H1 (cell line): Measurements from ENCODE around the gene ZNF681. TPM values are rescaled to one million over a fixed set of nuclear protein-coding genes. Genes with fewer than 3 reads are reported as not detected.

Source experiments
- CTCF ChIA-PET: fragments of 300-600 bp; sonication (Branson Sonifier 250); formaldehyde crosslinking; loops from one replicate; lab custom pipeline; 2021; ENCODE audit not compliant: partially characterized antibody; lab: Charles Lee
- POLR2A ChIA-PET: fragments of 300-600 bp; sonication (Branson Sonifier 250); formaldehyde crosslinking; loops from one replicate; lab custom pipeline; 2021; ENCODE audit warnings: inconsistent platforms; ENCODE audit not compliant: partially characterized antibody; lab: Charles Lee
- DNase-seq, 2 experiments: peaks; one replicate each; pipeline versions ENCODE4 v3.0.0 to v3.0.0-alpha.2; 2010 to 2022; ENCODE audit warnings: low spot score in 2 of 2, low read depth in 1 of 2, mixed read lengths in 1 of 2
- FAIRE-seq: peaks from 2 replicates; lab custom pipeline; 2011; peaks lifted over from hg19 to GRCh38; lab: Jason Lieb, UNC
- H2AFZ ChIP-seq: 2 replicates; pipeline ENCODE4 v1.8.1; 2012; ENCODE audit warnings: low read length, inconsistent platforms
- H2AK5ac ChIP-seq: 2 replicates; pipeline ENCODE4 v1.6.1; 2013; ENCODE audit warnings: low read depth, low read length
- H2BK120ac ChIP-seq: replicated peaks from 2 replicates; pipeline ENCODE3; 2013; ENCODE audit warnings: low read depth, low read length, inconsistent platforms
- H2BK12ac ChIP-seq: 2 replicates; pipeline ENCODE4 v1.6.1; 2013; ENCODE audit warnings: low read depth, low read length
- H2BK15ac ChIP-seq: 2 replicates; pipeline ENCODE4 v1.6.1; 2013; ENCODE audit warnings: low read length
- H2BK20ac ChIP-seq: 2 replicates; pipeline ENCODE4 v1.6.1; 2013; ENCODE audit warnings: low read length
- H2BK5ac ChIP-seq: 2 replicates; pipeline ENCODE4 v1.6.1; 2013; ENCODE audit warnings: low read depth, low read length
- H3K14ac ChIP-seq: 2 replicates; pipeline ENCODE4 v1.6.1; 2013; ENCODE audit warnings: inconsistent platforms; ENCODE audit not compliant: insufficient read length
- H3K18ac ChIP-seq: 2 replicates; pipeline ENCODE4 v1.6.1; 2013; ENCODE audit warnings: low read length; ENCODE audit errors: extremely low read depth
- H3K23ac ChIP-seq: 2 replicates; pipeline ENCODE4 v1.6.1; 2013; ENCODE audit warnings: inconsistent platforms; ENCODE audit not compliant: insufficient read length
- H3K23me2 ChIP-seq: 2 replicates; pipeline ENCODE4 v1.6.1; 2013; ENCODE audit warnings: low read depth, low read length
- H3K27ac ChIP-seq: 2 replicates; pipeline ENCODE4 v1.6.1; 2011; ENCODE audit warnings: low read depth, low read length, inconsistent platforms
- H3K27me3 ChIP-seq, 4 experiments: replicated peaks in 1 of 4; 1 replicate in 1 of 4; 2 replicates in 3 of 4; pipeline versions ENCODE4 v1.6.1 to v1.8.1; 2011 to 2013; ENCODE audit warnings: low read length in 3 of 4, mild to moderate bottlenecking in 3 of 4, inconsistent platforms in 2 of 4, mixed read lengths in 2 of 4, moderate library complexity in 1 of 4; ENCODE audit not compliant: control insufficient read depth in 3 of 4, insufficient read depth in 3 of 4; ENCODE audit errors: extremely low read depth in 1 of 4
- H3K36me3 ChIP-seq, 4 experiments: 2 replicates each; pipeline versions ENCODE4 v1.6.1 to v1.8.1; 2011 to 2013; ENCODE audit warnings: mild to moderate bottlenecking in 4 of 4, low read length in 3 of 4, moderate library complexity in 2 of 4, control low read depth in 1 of 4, inconsistent platforms in 1 of 4; ENCODE audit not compliant: insufficient read depth in 4 of 4, control insufficient read depth in 2 of 4
- H3K4ac ChIP-seq: replicated peaks from 2 replicates; pipeline ENCODE3; 2013; ENCODE audit warnings: low read length, low read depth, mixed read lengths, inconsistent platforms; ENCODE audit not compliant: insufficient read length
- H3K4me1 ChIP-seq, 4 experiments: replicated peaks in 1 of 4; 1 replicate in 1 of 4; 2 replicates in 3 of 4; pipeline versions ENCODE4 v1.6.1 to v1.8.1; 2011 to 2013; ENCODE audit warnings: low read length in 3 of 4, inconsistent platforms in 2 of 4, mixed read lengths in 1 of 4; ENCODE audit not compliant: insufficient read depth in 4 of 4, control insufficient read depth in 3 of 4
- H3K4me2 ChIP-seq, 2 experiments: 2 replicates each; pipeline versions ENCODE4 v1.6.1 to v1.8.1; 2011 to 2013; ENCODE audit warnings: low read depth in 2 of 2, low read length in 2 of 2, control low read depth in 1 of 2, inconsistent platforms in 1 of 2, mild to moderate bottlenecking in 1 of 2; ENCODE audit not compliant: insufficient read depth in 1 of 2
- H3K4me3 ChIP-seq, 4 experiments: fragments of 200-600, 300-600 bp in 1 of 4; sonication (generic), shearing (Covaris generic), sonication (Bioruptor Twin) in 1 of 4; 2 replicates each; pipeline versions ENCODE4 v1.5.1 to v1.8.1; 2011 to 2016; ENCODE audit warnings: low read length in 4 of 4, low read depth in 3 of 4, control low read depth in 2 of 4, inconsistent platforms in 2 of 4, mild to moderate bottlenecking in 2 of 4, mixed read lengths in 1 of 4, moderate library complexity in 1 of 4; ENCODE audit not compliant: insufficient read depth in 2 of 4; ENCODE audit errors: extremely low read depth in 1 of 4
- H3K56ac ChIP-seq: replicated peaks from 2 replicates; pipeline ENCODE3; 2013; ENCODE audit warnings: low read depth, mild to moderate bottlenecking, mixed read lengths, low read length, inconsistent platforms; ENCODE audit not compliant: insufficient read length
- H3K79me1 ChIP-seq: 2 replicates; pipeline ENCODE4 v1.6.1; 2013; ENCODE audit warnings: low read depth, low read length, control low read depth
- H3K79me2 ChIP-seq, 2 experiments: 2 replicates each; pipeline versions ENCODE4 v1.6.1 to v1.8.1; 2012 to 2013; ENCODE audit warnings: low read length in 2 of 2, mild to moderate bottlenecking in 2 of 2, inconsistent platforms in 1 of 2; ENCODE audit not compliant: insufficient read depth in 2 of 2, control insufficient read depth in 1 of 2
- H3K9ac ChIP-seq, 4 experiments: replicated peaks in 1 of 4; 1 replicate in 1 of 4; 2 replicates in 3 of 4; pipeline versions ENCODE4 v1.6.1 to v1.8.1; 2011 to 2013; ENCODE audit warnings: low read depth in 3 of 4, low read length in 3 of 4, control low read depth in 2 of 4, mild to moderate bottlenecking in 2 of 4, moderate library complexity in 2 of 4, inconsistent platforms in 1 of 4; ENCODE audit errors: extremely low read depth in 1 of 4
- H3K9me3 ChIP-seq, 2 experiments: 2 replicates each; pipeline versions ENCODE4 v1.6.1 to v1.8.1; 2012 to 2013; ENCODE audit warnings: mild to moderate bottlenecking in 2 of 2, moderate library complexity in 2 of 2, control low read depth in 1 of 2, inconsistent platforms in 1 of 2, low read depth in 1 of 2, low read length in 1 of 2, mixed read lengths in 1 of 2; ENCODE audit not compliant: insufficient read depth in 2 of 2
- H4K20me1 ChIP-seq, 2 experiments: replicated peaks in 1 of 2; 2 replicates each; pipeline versions ENCODE3 to v1.8.1; 2011 to 2013; ENCODE audit warnings: inconsistent platforms in 2 of 2, low read length in 2 of 2, mild to moderate bottlenecking in 1 of 2; ENCODE audit not compliant: insufficient read depth in 2 of 2, control insufficient read depth in 1 of 2
- H4K5ac ChIP-seq: 2 replicates; pipeline ENCODE4 v1.6.1; 2013; ENCODE audit warnings: low read length, low read depth, mixed read lengths, inconsistent platforms; ENCODE audit not compliant: insufficient read length
- H4K8ac ChIP-seq: 2 replicates; pipeline ENCODE4 v1.8.0; 2013; ENCODE audit warnings: mild to moderate bottlenecking, moderate library complexity, low read length, inconsistent platforms; ENCODE audit not compliant: insufficient read depth; ENCODE audit errors: extremely low read depth
- H4K91ac ChIP-seq: replicated peaks from 2 replicates; pipeline ENCODE3; 2013; ENCODE audit warnings: low read length, mixed read lengths, inconsistent platforms; ENCODE audit not compliant: insufficient read length
- ASH2L ChIP-seq: fragments of 200-600, 300-600 bp; sonication (generic); IDR thresholded peaks from one replicate; pipeline ENCODE4 v1.7.1; 2017; ENCODE audit warnings: low read length
- BCL11A ChIP-seq, 2 experiments: IDR thresholded peaks; one replicate each; pipeline ENCODE4 v1.6.1; 2011; ENCODE audit warnings: low read depth in 2 of 2, low read length in 2 of 2, mild to moderate bottlenecking in 2 of 2
- CHD2 ChIP-seq: IDR thresholded peaks from 2 replicates; pipeline ENCODE4 v1.6.1; 2012; ENCODE audit warnings: low read length, improper control_type of control experiment
- CREB1 ChIP-seq: IDR thresholded peaks from 2 replicates; pipeline ENCODE4 v1.6.1; 2012; ENCODE audit warnings: inconsistent platforms
- EP300 ChIP-seq, 2 experiments: IDR thresholded peaks; 1 replicate in 1 of 2; 2 replicates in 1 of 2; pipeline ENCODE4 v1.6.1; 2011 to 2012; ENCODE audit warnings: low read depth in 2 of 2, low read length in 2 of 2, mild to moderate bottlenecking in 2 of 2, borderline replicate concordance in 1 of 2, inconsistent platforms in 1 of 2, moderate library complexity in 1 of 2
- GABPA ChIP-seq: IDR thresholded peaks from 2 replicates; pipeline ENCODE4 v1.6.1; 2011; ENCODE audit warnings: mild to moderate bottlenecking, low read length, moderate library complexity, borderline replicate concordance; ENCODE audit not compliant: insufficient read depth
- KDM4A ChIP-seq: IDR thresholded peaks from one replicate; pipeline ENCODE4 v1.7.1; 2012; ENCODE audit warnings: low read depth, mild to moderate bottlenecking, moderate library complexity, low read length, inconsistent platforms; ENCODE audit not compliant: severe bottlenecking
- KDM5A ChIP-seq: fragments of 200-600 bp; IDR thresholded peaks from 2 replicates; pipeline ENCODE4 v1.7.1; 2012; ENCODE audit warnings: mild to moderate bottlenecking, low read length, inconsistent platforms, mixed read lengths
- POU5F1 ChIP-seq: IDR thresholded peaks from 2 replicates; pipeline ENCODE4 v1.6.1; 2011; ENCODE audit warnings: low read depth, mild to moderate bottlenecking, low read length, moderate library complexity
- SAP30 ChIP-seq: fragments of 300-600 bp; sonication (generic); IDR thresholded peaks from 2 replicates; pipeline ENCODE4 v1.7.1; 2012; ENCODE audit warnings: low read length, moderate library complexity, mild to moderate bottlenecking, inconsistent platforms; ENCODE audit not compliant: insufficient read depth, insufficient replicate concordance
- SIX5 ChIP-seq: IDR thresholded peaks from 2 replicates; pipeline ENCODE4 v1.6.1; 2011; ENCODE audit warnings: mild to moderate bottlenecking, low read depth, low read length
- SP1 ChIP-seq: IDR thresholded peaks from 2 replicates; pipeline ENCODE4 v1.6.1; 2011; ENCODE audit warnings: low read depth, low read length
- SRF ChIP-seq: IDR thresholded peaks from 2 replicates; pipeline ENCODE4 v1.6.1; 2011; ENCODE audit warnings: mild to moderate bottlenecking, low read depth, low read length, moderate library complexity
- SUZ12 ChIP-seq: fragments of 200-600 bp; sonication (generic); IDR thresholded peaks from 2 replicates; pipeline ENCODE4 v1.6.1; 2012; ENCODE audit warnings: mild to moderate bottlenecking, inconsistent platforms, low read length, moderate library complexity, mixed read lengths
- TAF1 ChIP-seq: IDR thresholded peaks from 2 replicates; pipeline ENCODE4 v1.6.1; 2011; ENCODE audit warnings: mild to moderate bottlenecking, low read depth, low read length
- WGBS, 2 experiments: shearing (Covaris generic) in 1 of 2; methylation state at CpG; one replicate each; pipeline versions ENCODE4 v1.1.6 to v1.1.7; 2013 to 2015; ENCODE audit warnings: low lambda C conversion rate in 2 of 2, mixed read lengths in 2 of 2, inconsistent platforms in 1 of 2, low coverage in 1 of 2, missing lambda C conversion rate in 1 of 2; ENCODE audit not compliant: insufficient replicate concordance in 2 of 2, insufficient coverage in 1 of 2, insufficient read length in 1 of 2; ENCODE audit errors: extremely low coverage in 1 of 2, missing lambda C conversion rate in 1 of 2; 5-methylcytosine and 5-hydroxymethylcytosine counted together
- polyA plus RNA-seq, 7 experiments: library from polyadenylated mRNA; depleted of rRNA in 3 of 7; stranded (reverse) in 5 of 7; unstranded in 2 of 7; fragments of >200 nt in 5 of 7; fragments of 200-250 nt in 2 of 7; gene quantifications; 1 replicate in 5 of 7; 2 replicates in 1 of 7; 4 replicates in 1 of 7; pipeline versions ENCODE4 v1.2.1 to v1.2.3, GENCODE V29; 2011 to 2013; ENCODE audit warnings: missing spikeins in 2 of 7, mixed read lengths in 2 of 7
- total RNA-seq: library from RNA; stranded (reverse); fragmentation: NEBNext Ultra II Directional; extraction: Animal tissue kit (Norgen Biotek cat#: 25700); gene quantifications from 2 replicates; pipeline ENCODE4 v1.2.1, GENCODE V29; 2021

ZNF681 gene
- total and polyA plus RNA-seq, 2 of the 8 experiments (the other 6 are each of a cell fraction or from before 2014, with no cell fraction given), result 1.1 to 6.8 TPM

DNA sequence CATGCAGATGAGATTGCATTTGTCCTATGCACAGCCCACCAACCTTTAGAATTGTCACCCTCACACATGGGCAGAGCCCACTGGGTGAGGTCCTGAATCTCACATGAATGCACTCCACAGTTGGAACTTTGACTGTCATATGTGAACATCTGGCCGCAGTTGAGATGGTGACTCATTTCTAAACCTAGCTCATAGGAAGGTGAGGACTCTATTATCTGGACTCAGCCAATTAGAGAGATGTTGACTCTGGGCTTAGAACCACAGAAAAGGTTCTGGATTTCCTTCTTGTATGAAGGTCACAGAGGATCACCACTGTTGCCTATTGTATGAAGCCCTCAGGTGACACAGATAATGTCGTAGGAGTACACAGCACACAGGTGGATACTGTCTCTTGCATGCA, 25.6 kb upstream of the ZNF681 start:
- no peaks in the 10 kb centered on the region for H3K4me1 ChIP-seq
- no peak for FAIRE-seq
- H3K4me2 ChIP-seq, result no peak overlapping the region
- peaks cover 4 to 66% (median 20%) of the 10 kb centered on the region in 4 experiments; a peak in 6 of 8 replicates for H3K36me3 ChIP-seq
- H2BK20ac ChIP-seq, result no peak overlapping the region
- no peak overlapping the region for H2BK120ac ChIP-seq
- no peak overlapping the region for H3K56ac ChIP-seq
- peaks cover 18 to 58% of the 10 kb centered on the region in 2 experiments; a peak in 2 of 4 replicates for H3K9me3 ChIP-seq
- H3K27me3 ChIP-seq, result no peaks in the 10 kb centered on the region
- H4K8ac ChIP-seq, result no peak overlapping the region
- no peak overlapping the region for H2BK15ac ChIP-seq
- H4K91ac ChIP-seq, result no peak overlapping the region
- H2BK12ac ChIP-seq, result no peak overlapping the region
- ChIA-PET POLR2A (no interaction called here), CTCF (no interaction called here)
- H4K20me1 ChIP-seq, result peaks cover 4 to 12% of the 10 kb centered on the region in 2 experiments
- H2AK5ac ChIP-seq, result no peak overlapping the region
- no peak overlapping the region for H3K9ac ChIP-seq
- no peak overlapping the region for H3K27ac ChIP-seq
- H3K4me3 ChIP-seq, result no peak overlapping the region
- H3K23ac ChIP-seq, result no peak overlapping the region
- no peak overlapping the region for H4K5ac ChIP-seq
- peaks cover 17% of the 10 kb centered on the region for H3K79me1 ChIP-seq
- H2AFZ ChIP-seq, result no peak overlapping the region
- H3K79me2 ChIP-seq, result peaks cover 6 to 31% of the 10 kb centered on the region in 2 experiments; a peak in 3 of 4 replicates
- H2BK5ac ChIP-seq, result no peak overlapping the region
- no peaks in the 10 kb centered on the region for H3K23me2 ChIP-seq
- WGBS, 2 experiments, result 35% methylated on average over 2 of the region's 2 CpGs; no CpG with 5 or more reads in 1 of the 2 experiments
- no peak overlapping the region for H3K4ac ChIP-seq
- no peak for DNase-seq
- no peak overlapping the region for H3K18ac ChIP-seq
- no peak overlapping the region for H3K14ac ChIP-seq
- TF ChIP-seq SP1 (no peak), EP300 (IDR thresholded peaks at IDR 0.05; ENCODE audit: borderline replicate concordance in 1 of 2, low read depth in 2 of 2, low read length in 2 of 2) (no peak), CHD2 (no peak), BCL11A (IDR thresholded peaks at IDR 0.05; ENCODE audit: low read depth in 2 of 2, low read length in 2 of 2) (no peak), POU5F1 (no peak), SAP30 (no peak), KDM5A (no peak), KDM4A (no peak), ASH2L (no peak), CREB1 (no peak), SRF (no peak), SIX5 (no peak), SUZ12 (no peak), TAF1 (no peak), GABPA (no peak)
